SK-N-SH (cell line): ENCODE data around the gene JMJD8. TPM values are rescaled to one million over a fixed set of nuclear protein-coding genes. Genes with fewer than 3 reads are reported as not detected.

Experiments
- CTCF ChIA-PET: fragments of 300-600, 350-600 bp; formaldehyde crosslinking; extraction: SDS; loops from one replicate; lab custom pipeline; 2021; lab: Yijun Ruan, JAX
- POLR2A ChIA-PET: fragments of 350-600 bp; sonication (Branson Sonifier 250); formaldehyde crosslinking; extraction: SDS; loops from one replicate; lab custom pipeline; 2020; ENCODE audit warnings: antibody characterized with exemption, inconsistent platforms; lab: Yijun Ruan, JAX
- DNase-seq: peaks from one replicate; pipeline ENCODE4 v3.0.0; 2012
- H2AFZ ChIP-seq: fragments of 200-600 bp; sonication (generic); 2 replicates; pipeline ENCODE4 v1.8.1; 2016; ENCODE audit warnings: antibody characterized with exemption, mild to moderate bottlenecking, low read depth
- H3F3A ChIP-seq: fragments of 200-600 bp; sonication (generic); replicated peaks from 2 replicates; pipeline ENCODE3; 2016; ENCODE audit warnings: antibody characterized with exemption, mild to moderate bottlenecking; ENCODE audit not compliant: insufficient read depth
- H3K27ac ChIP-seq, 2 experiments: fragments of 200-500 bp in 1 of 2; fragments of 200-600 bp in 1 of 2; sonication (Bioruptor generic) in 1 of 2; sonication (generic), shearing (Covaris generic) in 1 of 2; 2 replicates each; pipeline versions ENCODE4 v1.5.1 to v1.6.1; 2014 to 2016; ENCODE audit warnings: low read depth in 2 of 2, inconsistent platforms in 1 of 2, low read length in 1 of 2, mild to moderate bottlenecking in 1 of 2, mixed read lengths in 1 of 2
- H3K27me3 ChIP-seq: fragments of 200-600 bp; sonication (generic), shearing (Covaris generic); 2 replicates; pipeline ENCODE4 v1.6.1; 2016; ENCODE audit warnings: mixed run types; ENCODE audit not compliant: insufficient read depth
- H3K36me3 ChIP-seq, 2 experiments: fragments of 200-500 bp in 1 of 2; fragments of 200-600 bp in 1 of 2; sonication (Bioruptor generic) in 1 of 2; sonication (generic) in 1 of 2; replicated peaks in 1 of 2; 2 replicates each; pipeline versions ENCODE3 to v1.5.1; 2014 to 2016; ENCODE audit warnings: low read length in 1 of 2, mild to moderate bottlenecking in 1 of 2; ENCODE audit not compliant: insufficient read depth in 2 of 2, control insufficient read depth in 1 of 2
- H3K4me1 ChIP-seq, 2 experiments: fragments of 200-500 bp in 1 of 2; fragments of 200-600 bp in 1 of 2; sonication (Bioruptor generic) in 1 of 2; sonication (generic), shearing (Covaris generic) in 1 of 2; 2 replicates each; pipeline versions ENCODE4 v1.5.1 to v1.6.1; 2014 to 2016; ENCODE audit warnings: low read depth in 1 of 2, low read length in 1 of 2, mixed run types in 1 of 2; ENCODE audit not compliant: insufficient read depth in 2 of 2, control insufficient read depth in 1 of 2
- H3K4me2 ChIP-seq: fragments of 200-600 bp; sonication (generic), shearing (Covaris generic); 2 replicates; pipeline ENCODE4 v1.6.1; 2017; ENCODE audit warnings: mixed run types
- H3K4me3 ChIP-seq, 2 experiments: fragments of 200-500 bp in 1 of 2; fragments of 200-600 bp in 1 of 2; sonication (Bioruptor generic) in 1 of 2; sonication (generic), shearing (Covaris generic) in 1 of 2; 2 replicates each; pipeline versions ENCODE4 v1.5.1 to v1.8.1; 2014 to 2016; ENCODE audit warnings: low read depth in 2 of 2, inconsistent platforms in 1 of 2, low read length in 1 of 2, mild to moderate bottlenecking in 1 of 2, mixed read lengths in 1 of 2, moderate library complexity in 1 of 2
- H3K79me2 ChIP-seq: fragments of 200-600 bp; sonication (generic); 2 replicates; pipeline ENCODE4 v1.8.1; 2017; ENCODE audit warnings: mild to moderate bottlenecking; ENCODE audit not compliant: insufficient read depth
- H3K9ac ChIP-seq: fragments of 200-600 bp; sonication (generic); 2 replicates; pipeline ENCODE4 v1.6.1; 2017; ENCODE audit warnings: mixed run types
- H3K9me2 ChIP-seq: fragments of 200-600 bp; sonication (generic); 2 replicates; pipeline ENCODE4 v1.6.1; 2017; ENCODE audit warnings: mixed run types
- H3K9me3 ChIP-seq: fragments of 200-600 bp; sonication (generic); 2 replicates; pipeline ENCODE4 v1.6.1; 2017; ENCODE audit warnings: mixed run types, mild to moderate bottlenecking, moderate library complexity
- H4K20me1 ChIP-seq: fragments of 200-600 bp; sonication (generic); 2 replicates; pipeline ENCODE4 v1.6.1; 2017; ENCODE audit warnings: mild to moderate bottlenecking, mixed run types; ENCODE audit not compliant: insufficient read depth
- CHD2 ChIP-seq: fragments of 150-350 bp; IDR thresholded peaks from 2 replicates; pipeline ENCODE4 v1.6.1; 2018; ENCODE audit warnings: low read length; ENCODE audit not compliant: partially characterized antibody
- ELF1 ChIP-seq: IDR thresholded peaks from 2 replicates; pipeline ENCODE4 v1.4.0; 2012
- EP300 ChIP-seq, 2 experiments: IDR thresholded peaks; 2 replicates each; pipeline versions ENCODE4 v1.4.0 to v1.6.1; 2012; ENCODE audit warnings: borderline replicate concordance in 1 of 2, low read depth in 1 of 2, low read length in 1 of 2
- EZH2phosphoT487 ChIP-seq: fragments of 200-600 bp; sonication (generic); IDR thresholded peaks from 2 replicates; pipeline ENCODE4 v1.6.1; 2017; ENCODE audit warnings: low read depth, mixed run types, mild to moderate bottlenecking, antibody characterized with exemption, moderate library complexity, borderline replicate concordance
- FOSL2 ChIP-seq: IDR thresholded peaks from 2 replicates; pipeline ENCODE4 v1.4.0; 2012; ENCODE audit warnings: low read depth, mild to moderate bottlenecking, moderate library complexity, borderline replicate concordance
- FOXJ3 ChIP-seq: sonication (generic); formaldehyde crosslinking; IDR thresholded peaks from 2 replicates; pipeline ENCODE4 v1.5.1; 2020; ENCODE audit warnings: mild to moderate bottlenecking, missing genetic modification reagents
- IRF3 ChIP-seq: fragments of 150-350 bp; IDR thresholded peaks from 2 replicates; pipeline ENCODE4 v1.6.1; 2016; ENCODE audit warnings: mild to moderate bottlenecking, low read depth, low read length
- JUND ChIP-seq: IDR thresholded peaks from 2 replicates; pipeline ENCODE4 v1.4.0; 2012
- MAX ChIP-seq: IDR thresholded peaks from 2 replicates; pipeline ENCODE4 v1.4.0; 2012; ENCODE audit warnings: low read depth
- NRF1 ChIP-seq: IDR thresholded peaks from 2 replicates; pipeline ENCODE4 v1.6.1; 2012; ENCODE audit warnings: low read depth, mild to moderate bottlenecking, low read length
- PBX3 ChIP-seq: IDR thresholded peaks from 2 replicates; pipeline ENCODE4; 2012
- POLR2AphosphoS5 ChIP-seq: IDR thresholded peaks from 2 replicates; pipeline ENCODE4 v1.6.1; 2012; ENCODE audit warnings: low read depth, low read length
- RFX5 ChIP-seq: IDR thresholded peaks from 2 replicates; pipeline ENCODE4 v1.6.1; 2012; ENCODE audit warnings: mild to moderate bottlenecking, improper control_type of control experiment, low read length
- SMC3 ChIP-seq: IDR thresholded peaks from 2 replicates; pipeline ENCODE4 v1.6.1; 2012; ENCODE audit warnings: low read depth, low read length, improper control_type of control experiment
- USF1 ChIP-seq: IDR thresholded peaks from 2 replicates; pipeline ENCODE4 v1.4.0; 2012; ENCODE audit warnings: low read depth, borderline replicate concordance
- USF2 ChIP-seq: fragments of 150-350 bp; IDR thresholded peaks from 2 replicates; pipeline ENCODE4 v1.6.1; 2017; ENCODE audit warnings: antibody characterized with exemption, low read length, low read depth, borderline replicate concordance
- ZBTB33 ChIP-seq: IDR thresholded peaks from 2 replicates; pipeline ENCODE4 v1.4.0; 2012; ENCODE audit warnings: low read depth, borderline replicate concordance
- WGBS: methylation state at CpG from one replicate; pipeline ENCODE4 v1.1.6; 2017; ENCODE audit warnings: low lambda C conversion rate; 5-methylcytosine and 5-hydroxymethylcytosine counted together
- polyA plus RNA-seq, 3 experiments: library from polyadenylated mRNA; depleted of rRNA; stranded (reverse); fragments of >200 nt; gene quantifications; 2 replicates each; pipeline ENCODE4 v1.2.3, GENCODE V29; 2012

Gene JMJD8
- polyA plus RNA-seq, 1 of the 3 experiments (the other 2 are of a cell fraction) = 67.0 TPM

- TF ChIP-seq NRF1 (no peak), IRF3 (no peak), ELF1 (no peak), SMC3 (no peak), CHD2 (no peak)
- H3K9ac ChIP-seq = no peak overlapping the region; the same call in 1 of the 2 replicates
- 76% methylated on average over 17 of the region's 22 CpGs for WGBS
- H2AFZ ChIP-seq = peak overlapping the region; percentile 36; the same call in 1 of the 2 replicates
- H3K4me2 ChIP-seq = no peak overlapping the region
- no peaks in the 10 kb centered on the region for H3F3A ChIP-seq
- 0 out of 2 replicates have a peak, but pooled peaks cover 6% of the 10 kb centered on the region for H4K20me1 ChIP-seq
- CTCF ChIA-PET = interaction anchor here (0.6 to 6.3 kb wide), 16 partner anchors 9 to 123 kb away, joined by 3 to 69 read pairs (median 4); partner anchors contain the start of genes JMJD8, RHBDL1, WDR24 and WDR90
- peaks cover 0 to 20% of the 10 kb centered on the region in 2 experiments; a peak in 1 of 4 replicates for H3K4me1 ChIP-seq
- H3K27ac ChIP-seq = peak overlapping the region; percentile 25 to 81; a peak in 3 of 4 replicates
- H3K9me2 ChIP-seq = no peaks in the 10 kb centered on the region
- POLR2A ChIA-PET = interaction anchor here (0.6 to 1.5 kb wide), 4 partner anchors 8 to 17 kb away, joined by 3 to 4 read pairs (median 4); partner anchors contain the start of genes JMJD8, RHBDL1 and STUB1
- H3K27me3 ChIP-seq = no peaks in the 10 kb centered on the region
- no peak for DNase-seq
- H3K4me3 ChIP-seq = no peak overlapping the region
- no peaks in the 10 kb centered on the region for H3K9me3 ChIP-seq
- H3K36me3 ChIP-seq = peaks cover 5 to 41% of the 10 kb centered on the region in 2 experiments
- H3K79me2 ChIP-seq = peaks cover 25% of the 10 kb centered on the region
These were observed 16.9 kb downstream of the JMJD8 start for GRCh38 chr16:667113-667779.

- WGBS = 90% methylated on average over 7 of the region's 13 CpGs
- Histone ChIP-seq H3K4me3 (no peak overlapping the region), H3K4me2 (no peak overlapping the region), H3K9ac (no peak overlapping the region), H3K9me3 (no peaks in the 10 kb centered on the region), H3F3A (no peaks in the 10 kb centered on the region), H3K27ac (no peak overlapping the region; a peak in 1 of 4 replicates), H3K4me1 (peaks cover 0 to 27% of the 10 kb centered on the region in 2 experiments; a peak in 1 of 4 replicates), H4K20me1 (0 out of 2 replicates have a peak, but pooled peaks cover 6% of the 10 kb centered on the region), H3K9me2 (no peaks in the 10 kb centered on the region), H2AFZ (no peak overlapping the region), H3K36me3 (peaks cover 5 to 43% of the 10 kb centered on the region in 2 experiments), H3K79me2 (peaks cover 25% of the 10 kb centered on the region), H3K27me3 (no peaks in the 10 kb centered on the region)
- TF ChIP-seq EP300 (IDR thresholded peaks at IDR 0.05; ENCODE audit: borderline replicate concordance in 1 of 2, low read depth in 1 of 2, low read length in 1 of 2) (no peak), FOSL2 (no peak), ZBTB33 (no peak), EZH2phosphoT487 (no peak), JUND (no peak), PBX3 (no peak), RFX5 (no peak), IRF3 (no peak), NRF1 (no peak), FOXJ3 (CRISPR knock-in tag) (no peak), MAX (no peak), POLR2AphosphoS5 (no peak), USF1 (no peak), USF2 (no peak)
- no peak for DNase-seq
- ChIA-PET POLR2A (interaction anchor here (0.8 to 1.5 kb wide), 3 partner anchors 9 to 71 kb away, joined by 3 to 4 read pairs (median 4); partner anchors contain the start of genes RHBDL1 and STUB1), CTCF (interaction anchor here (1.0 to 6.3 kb wide), 5 partner anchors 12 to 74 kb away, joined by 3 to 69 read pairs (median 4); partner anchors contain the start of genes CIAO3, WDR24 and WDR90)
These were observed 17.6 kb downstream of the JMJD8 start for GRCh38 chr16:666572-666971.
